WTC11 (cell line): ENCODE data around the gene TLE6. TPM values are rescaled to one million over a fixed set of nuclear protein-coding genes. Genes with fewer than 3 reads are reported as not detected.

Source experiments
- ATAC-seq: fragments of 200-7000 bp; cut with Tn5 transposase; 2 replicates; pipeline ENCODE4 v1.10.0; 2021; ENCODE audit warnings: mild to moderate bottlenecking, moderate library complexity
- CTCF ChIA-PET: fragments of 300-600 bp; sonication (Branson Sonifier 250); formaldehyde crosslinking; loops from one replicate; lab custom pipeline; 2021; ENCODE audit warnings: antibody characterized with exemption; lab: Charles Lee
- POLR2A ChIA-PET: fragments of 350-600 bp; sonication (Branson Sonifier 250); formaldehyde crosslinking; loops from one replicate; lab custom pipeline; 2021; ENCODE audit warnings: antibody characterized with exemption; lab: Charles Lee
- DNase-seq: peaks from one replicate; pipeline ENCODE4 v3.0.0; 2021; ENCODE audit warnings: low spot score
- H3K27ac Mint-ChIP-seq: 2 replicates; pipeline ENCODE4 v1.8.0; 2021; ENCODE audit warnings: mixed read lengths
- H3K27me3 Mint-ChIP-seq: 2 replicates; pipeline ENCODE4 v1.8.0; 2021; ENCODE audit warnings: low read depth, mild to moderate bottlenecking, moderate library complexity, mixed read lengths
- H3K36me3 Mint-ChIP-seq: 2 replicates; pipeline ENCODE4 v1.8.0; 2021; ENCODE audit warnings: mixed read lengths
- H3K4me1 Mint-ChIP-seq: 2 replicates; pipeline ENCODE4 v1.8.0; 2022; ENCODE audit warnings: mixed read lengths
- H3K4me3 Mint-ChIP-seq: 2 replicates; pipeline ENCODE4 v1.8.0; 2021; ENCODE audit warnings: mild to moderate bottlenecking, moderate library complexity, mixed read lengths
- H3K9me3 Mint-ChIP-seq: 2 replicates; pipeline ENCODE4 v1.8.0; 2021; ENCODE audit warnings: mixed read lengths
- AFF4 ChIP-seq: sonication (generic); formaldehyde crosslinking; IDR thresholded peaks from 2 replicates; pipeline ENCODE4 v1.8.1; 2023; ENCODE audit warnings: mild to moderate bottlenecking, missing genetic modification reagents, borderline replicate concordance
- CREB1 ChIP-seq: sonication (generic); formaldehyde crosslinking; IDR thresholded peaks from 2 replicates; pipeline ENCODE4 v1.8.0; 2023; ENCODE audit warnings: mild to moderate bottlenecking, missing genetic modification reagents
- E2F5 ChIP-seq: sonication (generic); formaldehyde crosslinking; IDR thresholded peaks from 2 replicates; pipeline ENCODE4 v1.8.1; 2022; ENCODE audit warnings: mild to moderate bottlenecking, moderate library complexity, missing genetic modification reagents
- EMX1 ChIP-seq: fragments of 250-450 bp; sonication (Bioruptor Pico); IDR thresholded peaks from 2 replicates; pipeline ENCODE4 v1.8.0; 2021; ENCODE audit warnings: mild to moderate bottlenecking
- FOXJ3 ChIP-seq: sonication (generic); formaldehyde crosslinking; IDR thresholded peaks from 2 replicates; pipeline ENCODE4 v1.9.0; 2021; ENCODE audit warnings: missing genetic modification reagents, mild to moderate bottlenecking, borderline replicate concordance
- IRF1 ChIP-seq: sonication (generic); formaldehyde crosslinking; IDR thresholded peaks from 2 replicates; pipeline ENCODE4 v1.8.0; 2023; ENCODE audit warnings: missing genetic modification reagents
- JUN ChIP-seq: sonication (generic); formaldehyde crosslinking; IDR thresholded peaks from 2 replicates; pipeline ENCODE4 v1.8.0; 2023; ENCODE audit warnings: mild to moderate bottlenecking, missing genetic modification reagents
- MLX ChIP-seq: sonication (generic); formaldehyde crosslinking; IDR thresholded peaks from 2 replicates; pipeline ENCODE4 v1.8.1; 2023; ENCODE audit warnings: mild to moderate bottlenecking, missing genetic modification reagents, moderate library complexity
- SMAD3 ChIP-seq: sonication (generic); formaldehyde crosslinking; IDR thresholded peaks from 2 replicates; pipeline ENCODE4 v1.8.0; 2022; ENCODE audit warnings: missing genetic modification reagents, mild to moderate bottlenecking, borderline replicate concordance
- USF1 ChIP-seq: sonication (generic); formaldehyde crosslinking; IDR thresholded peaks from 2 replicates; pipeline ENCODE4 v1.8.0; 2022; ENCODE audit warnings: mild to moderate bottlenecking, missing genetic modification reagents
- USF2 ChIP-seq: sonication (generic); formaldehyde crosslinking; IDR thresholded peaks from 2 replicates; pipeline ENCODE4 v1.8.1; 2023; ENCODE audit warnings: mild to moderate bottlenecking, missing genetic modification reagents, moderate library complexity
- ZMAT4 ChIP-seq: fragments of 250-450 bp; sonication (Bioruptor Pico); IDR thresholded peaks from 2 replicates; pipeline ENCODE4 v1.9.0; 2021; ENCODE audit warnings: mild to moderate bottlenecking
- ZNF121 ChIP-seq: sonication (generic); formaldehyde crosslinking; IDR thresholded peaks from 2 replicates; pipeline ENCODE4 v1.8.0; 2023; ENCODE audit warnings: missing genetic modification reagents
- ZNF138 ChIP-seq: sonication (generic); formaldehyde crosslinking; conservative IDR thresholded peaks from 2 replicates; pipeline ENCODE4 v1.8.1; 2022; ENCODE audit warnings: mild to moderate bottlenecking, moderate library complexity, missing genetic modification reagents
- ZNF263 ChIP-seq: sonication (generic); formaldehyde crosslinking; IDR thresholded peaks from 2 replicates; pipeline ENCODE4 v1.8.1; 2022; ENCODE audit warnings: low read depth, mild to moderate bottlenecking, moderate library complexity, missing genetic modification reagents
- ZNF281 ChIP-seq: sonication (generic); formaldehyde crosslinking; IDR thresholded peaks from 2 replicates; pipeline ENCODE4 v1.8.0; 2023; ENCODE audit warnings: mild to moderate bottlenecking, missing genetic modification reagents
- ZNF396 ChIP-seq: fragments of 250-450 bp; sonication (Bioruptor Pico); IDR thresholded peaks from 2 replicates; pipeline ENCODE4 v1.8.0; 2021; ENCODE audit warnings: mild to moderate bottlenecking, moderate library complexity, borderline replicate concordance
- total RNA-seq: library from RNA; stranded (reverse); gene quantifications from 3 replicates; pipeline ENCODE4 v1.2.3, GENCODE V29; 2021

The TLE6 gene
- total RNA-seq, 1 experiment from 2014 or later: 3.1 TPM

- Mint-ChIP-seq H3K4me3 (no peak overlapping the region), H3K4me1 (peaks cover 2% of the 10 kb centered on the region; the same call in 1 of the 2 replicates), H3K9me3 (no peaks in the 10 kb centered on the region), H3K27ac (no peak overlapping the region), H3K36me3 (no peaks in the 10 kb centered on the region), H3K27me3 (no peaks in the 10 kb centered on the region)
- DNase-seq (no peak), ATAC-seq (no peak; the same call in 1 of the 2 replicates)
- ChIA-PET CTCF (interaction anchor here (0.6 to 1.0 kb wide), 2 partner anchors 49 to 477 kb away, joined by 3 to 4 read pairs; no protein-coding TSS in a partner anchor), POLR2A (no interaction called here)
- TF ChIP-seq ZNF281 (CRISPR knock-in tag): no peak
- TF ChIP-seq AFF4 (CRISPR knock-in tag): no peak
- no peak for TF ChIP-seq FOXJ3 (CRISPR knock-in tag)
- no peak for TF ChIP-seq MLX (CRISPR knock-in tag)
- no peak for TF ChIP-seq CREB1 (CRISPR knock-in tag)
- TF ChIP-seq USF2: no peak
- TF ChIP-seq USF1 (CRISPR knock-in tag): no peak
- no peak for TF ChIP-seq ZNF396 (CRISPR knock-in tag)
- no peak for TF ChIP-seq E2F5
- no peak for TF ChIP-seq IRF1 (CRISPR knock-in tag)
- no peak for TF ChIP-seq ZNF263
- no peak for TF ChIP-seq ZMAT4 (CRISPR knock-in tag)
Observed at GRCh38 chr19:2992958-2993357, 15.6 kb downstream of the TLE6 start.

- POLR2A ChIA-PET: no interaction called here
- Mint-ChIP-seq H3K36me3 (no peaks in the 10 kb centered on the region), H3K27me3 (no peaks in the 10 kb centered on the region), H3K4me3 (no peak overlapping the region), H3K27ac (no peak overlapping the region), H3K4me1 (peaks cover 2% of the 10 kb centered on the region; the same call in 1 of the 2 replicates), H3K9me3 (no peaks in the 10 kb centered on the region)
- no peak for TF ChIP-seq ZNF138 (CRISPR knock-in tag)
- no peak for TF ChIP-seq IRF1 (CRISPR knock-in tag)
- TF ChIP-seq EMX1 (CRISPR knock-in tag): no peak
- TF ChIP-seq SMAD3 (CRISPR knock-in tag): no peak
- TF ChIP-seq ZNF121 (CRISPR knock-in tag): no peak
- TF ChIP-seq JUN (CRISPR knock-in tag): no peak
- DNase-seq: no peak
- CTCF ChIA-PET: interaction anchor here (0.6 kb wide), 1 partner anchor 476 kb away, joined by 4 read pairs; no protein-coding TSS in a partner anchor
- peak; percentile 26; the same call in 1 of the 2 replicates for ATAC-seq
Observed at GRCh38 chr19:2993579-2993978, 16.2 kb downstream of the TLE6 start.
